Karpas-422 (cell line): ENCODE results near the gene KERA. TPM values are rescaled to one million over a fixed set of nuclear protein-coding genes. Genes with fewer than 3 reads are reported as not detected.
"Not testable (repeated sequence)": the region's sequence is repeated elsewhere in the genome, so short reads cannot be mapped to it uniquely, and the experiment has no call there.

Experiments used
- DNase-seq: peaks from one replicate; pipeline ENCODE4 v3.0.0-alpha.2; 2015
- H2AFZ ChIP-seq: fragments of 200-600 bp; sonication (generic); 2 replicates; pipeline ENCODE4 v1.6.1; 2014; ENCODE audit warnings: antibody characterized with exemption, low read length, mixed read lengths
- H3K27ac ChIP-seq: fragments of 200-600 bp; sonication (generic); 2 replicates; pipeline ENCODE4 v1.5.1; 2014; ENCODE audit warnings: mild to moderate bottlenecking, low read length, moderate library complexity
- H3K27me3 ChIP-seq: fragments of 200-600 bp; sonication (generic); 2 replicates; pipeline ENCODE4 v1.6.1; 2014; ENCODE audit warnings: low read length, mixed read lengths
- H3K36me3 ChIP-seq: fragments of 200-600 bp; sonication (generic); 2 replicates; pipeline ENCODE4 v1.6.1; 2014; ENCODE audit warnings: low read length, mixed read lengths; ENCODE audit not compliant: insufficient read depth
- H3K4me1 ChIP-seq: fragments of 200-600 bp; sonication (generic); 2 replicates; pipeline ENCODE4 v1.6.1; 2014; ENCODE audit warnings: mild to moderate bottlenecking, low read length, mixed read lengths
- H3K4me2 ChIP-seq: fragments of 200-600 bp; sonication (generic); 2 replicates; pipeline ENCODE4 v1.6.1; 2014; ENCODE audit warnings: low read length, low read depth, mild to moderate bottlenecking; ENCODE audit not compliant: poor library complexity, severe bottlenecking
- H3K4me3 ChIP-seq: fragments of 200-600 bp; sonication (generic); 2 replicates; pipeline ENCODE4 v1.5.1; 2014; ENCODE audit warnings: mild to moderate bottlenecking, antibody characterized with exemption, low read length, mixed read lengths
- H3K79me2 ChIP-seq: fragments of 200-600 bp; sonication (generic); 2 replicates; pipeline ENCODE4 v1.6.1; 2014; ENCODE audit warnings: mild to moderate bottlenecking, low read length, mixed read lengths
- H3K9ac ChIP-seq: fragments of 200-600 bp; sonication (generic); 2 replicates; pipeline ENCODE4 v1.6.0; 2014; ENCODE audit warnings: low read length
- H3K9me2 ChIP-seq: fragments of 200-600 bp; sonication (generic), shearing (Covaris generic); replicated peaks from 2 replicates; pipeline ENCODE4 v1.6.0; 2014; ENCODE audit warnings: mild to moderate bottlenecking, low read length, moderate library complexity; ENCODE audit not compliant: insufficient read depth
- H3K9me3 ChIP-seq: fragments of 300-700, 200-600 bp; sonication (generic); 2 replicates; pipeline ENCODE4 v1.6.1; 2014; ENCODE audit warnings: low read length, mixed read lengths
- H4K20me1 ChIP-seq: fragments of 200-600 bp; sonication (generic); 2 replicates; pipeline ENCODE4 v1.6.1; 2014; ENCODE audit warnings: mild to moderate bottlenecking, antibody characterized with exemption, low read length, low read depth; ENCODE audit not compliant: insufficient read depth
- total RNA-seq: library from RNA; depleted of rRNA; stranded (reverse); fragments of >200 nt; shearing (Covaris generic); gene quantifications from 2 replicates; pipeline ENCODE4 v1.2.3, GENCODE V29; 2014; ENCODE audit warnings: low replicate concordance

Gene KERA
- total RNA-seq, 1 experiment from 2014 or later: not detected

- Histone ChIP-seq H3K79me2 (no peaks in the 10 kb centered on the region), H3K4me1 (peaks cover 15% of the 10 kb centered on the region), H3K9me2 (no peaks in the 10 kb centered on the region), H2AFZ (no peak overlapping the region), H3K27me3 (no peaks in the 10 kb centered on the region), H4K20me1 (no peaks in the 10 kb centered on the region), H3K9me3 (no peaks in the 10 kb centered on the region), H3K27ac (no peak overlapping the region), H3K9ac (no peak overlapping the region), H3K36me3 (no peaks in the 10 kb centered on the region), H3K4me3 (no peak overlapping the region), H3K4me2 (no peak overlapping the region)
- DNase-seq: no peak
These were observed 41.5 kb upstream of the KERA start for GRCh38 chr12:91099341-91099740.

- H3K4me1 ChIP-seq: peaks cover 15% of the 10 kb centered on the region
- no peak overlapping the region for H3K27ac ChIP-seq
- H3K79me2 ChIP-seq: no peaks in the 10 kb centered on the region
- H4K20me1 ChIP-seq: no peaks in the 10 kb centered on the region
- no peak for DNase-seq
- no peak overlapping the region for H3K4me2 ChIP-seq
- H3K9ac ChIP-seq: no peak overlapping the region
- H3K4me3 ChIP-seq: no peak overlapping the region
- no peaks in the 10 kb centered on the region for H3K27me3 ChIP-seq
- H3K9me3 ChIP-seq: no peaks in the 10 kb centered on the region
- H3K36me3 ChIP-seq: no peaks in the 10 kb centered on the region
- H3K9me2 ChIP-seq: no peaks in the 10 kb centered on the region
- no peak overlapping the region for H2AFZ ChIP-seq
These were observed 41.1 kb upstream of the KERA start for GRCh38 chr12:91098941-91099340.

- H3K27ac ChIP-seq: no peak overlapping the region
- no peak overlapping the region for H3K9ac ChIP-seq
- H3K4me2 ChIP-seq: peak overlapping the region; percentile 4
- no peaks in the 10 kb centered on the region for H3K9me2 ChIP-seq
- no peaks in the 10 kb centered on the region for H3K27me3 ChIP-seq
- H3K4me3 ChIP-seq: no peak overlapping the region
- no peaks in the 10 kb centered on the region for H3K79me2 ChIP-seq
- H2AFZ ChIP-seq: no peak overlapping the region
- H3K36me3 ChIP-seq: no peaks in the 10 kb centered on the region
- DNase-seq: no peak
- H3K9me3 ChIP-seq: no peaks in the 10 kb centered on the region
- H4K20me1 ChIP-seq: no peaks in the 10 kb centered on the region
- peaks cover 11% of the 10 kb centered on the region for H3K4me1 ChIP-seq
These were observed 40.6 kb upstream of the KERA start for GRCh38 chr12:91098461-91098860.

- H4K20me1 ChIP-seq: no peaks in the 10 kb centered on the region
- no peak overlapping the region for H3K9ac ChIP-seq
- H3K36me3 ChIP-seq: no peaks in the 10 kb centered on the region
- no peaks in the 10 kb centered on the region for H3K79me2 ChIP-seq
- H3K9me2 ChIP-seq: no peaks in the 10 kb centered on the region
- peaks cover 8% of the 10 kb centered on the region for H3K4me1 ChIP-seq
- H3K4me3 ChIP-seq: no peak overlapping the region
- DNase-seq: no peak
- H3K27me3 ChIP-seq: no peaks in the 10 kb centered on the region
- H3K27ac ChIP-seq: no peak overlapping the region
- no peak overlapping the region for H2AFZ ChIP-seq
- no peaks in the 10 kb centered on the region; the same call in 1 of the 2 replicates for H3K9me3 ChIP-seq
- no peak overlapping the region for H3K4me2 ChIP-seq
These were observed 37.1 kb upstream of the KERA start for GRCh38 chr12:91094957-91095356.

- peaks cover 8% of the 10 kb centered on the region for H3K4me1 ChIP-seq
- no peaks in the 10 kb centered on the region for H3K36me3 ChIP-seq
- H3K4me2 ChIP-seq: no peak overlapping the region
- H3K27me3 ChIP-seq: no peaks in the 10 kb centered on the region
- H2AFZ ChIP-seq: no peak overlapping the region
- H3K9me3 ChIP-seq: no peaks in the 10 kb centered on the region; the same call in none of the 2 replicates
- no peaks in the 10 kb centered on the region for H3K79me2 ChIP-seq
- no peak for DNase-seq
- H3K4me3 ChIP-seq: no peak overlapping the region
- H3K9me2 ChIP-seq: no peaks in the 10 kb centered on the region
- H3K27ac ChIP-seq: no peak overlapping the region
- no peaks in the 10 kb centered on the region for H4K20me1 ChIP-seq
- no peak overlapping the region for H3K9ac ChIP-seq
These were observed 36.3 kb upstream of the KERA start for GRCh38 chr12:91094032-91094662.

GRCh38 chr12:91093341-91093740 is 35.5 kb upstream of the KERA start:
- H3K79me2 ChIP-seq: no peaks in the 10 kb centered on the region

GRCh38 chr12:91091916-91092715 is 34.3 kb upstream of the KERA start:
- Histone ChIP-seq H3K4me3 (no peak overlapping the region), H3K4me1 (no peaks in the 10 kb centered on the region), H3K27ac (no peak overlapping the region), H3K79me2 (no peaks in the 10 kb centered on the region), H4K20me1 (no peaks in the 10 kb centered on the region), H3K9me2 (no peaks in the 10 kb centered on the region), H3K36me3 (no peaks in the 10 kb centered on the region), H3K27me3 (no peaks in the 10 kb centered on the region), H3K9me3 (no peaks in the 10 kb centered on the region; the same call in none of the 2 replicates), H3K9ac (no peak overlapping the region), H2AFZ (no peak overlapping the region), H3K4me2 (no peak overlapping the region)
- no peak for DNase-seq

More at GRCh38 chr12:91093341-91093740, 35.5 kb upstream of the KERA start:
- Histone ChIP-seq H4K20me1 (no peaks in the 10 kb centered on the region), H3K36me3 (no peaks in the 10 kb centered on the region), H3K9ac (no peak overlapping the region), H3K9me3 (no peaks in the 10 kb centered on the region; the same call in none of the 2 replicates), H3K9me2 (no peaks in the 10 kb centered on the region), H3K4me1 (peaks cover 4% of the 10 kb centered on the region), H3K27me3 (no peaks in the 10 kb centered on the region), H3K4me3 (no peak overlapping the region), H2AFZ (no peak overlapping the region), H3K27ac (no peak overlapping the region), H3K4me2 (no peak overlapping the region)
- DNase-seq: no peak

- H3K4me2 ChIP-seq, H3K4me1 ChIP-seq, H3K27ac ChIP-seq, H3K9me2 ChIP-seq, DNase-seq, H3K79me2 ChIP-seq, H3K4me3 ChIP-seq, H4K20me1 ChIP-seq, H3K9me3 ChIP-seq, H3K36me3 ChIP-seq, H2AFZ ChIP-seq, H3K27me3 ChIP-seq, H3K9ac ChIP-seq: not testable (repeated sequence)
These were observed 32.1 kb upstream of the KERA start for GRCh38 chr12:91089953-91090352.
